SK-N-SH (cell line): ENCODE results near the gene MELK. TPM values are rescaled to one million over a fixed set of nuclear protein-coding genes. Genes with fewer than 3 reads are reported as not detected.

ENCODE experiments used
- CTCF ChIA-PET: fragments of 300-600, 350-600 bp; formaldehyde crosslinking; extraction: SDS; loops from one replicate; lab custom pipeline; 2021; lab: Yijun Ruan, JAX
- POLR2A ChIA-PET: fragments of 350-600 bp; sonication (Branson Sonifier 250); formaldehyde crosslinking; extraction: SDS; loops from one replicate; lab custom pipeline; 2020; ENCODE audit warnings: antibody characterized with exemption, inconsistent platforms; lab: Yijun Ruan, JAX
- DNase-seq: peaks from one replicate; pipeline ENCODE4 v3.0.0; 2012
- H2AFZ ChIP-seq: fragments of 200-600 bp; sonication (generic); 2 replicates; pipeline ENCODE4 v1.8.1; 2016; ENCODE audit warnings: antibody characterized with exemption, mild to moderate bottlenecking, low read depth
- H3F3A ChIP-seq: fragments of 200-600 bp; sonication (generic); replicated peaks from 2 replicates; pipeline ENCODE3; 2016; ENCODE audit warnings: antibody characterized with exemption, mild to moderate bottlenecking; ENCODE audit not compliant: insufficient read depth
- H3K27ac ChIP-seq, 2 experiments: fragments of 200-500 bp in 1 of 2; fragments of 200-600 bp in 1 of 2; sonication (Bioruptor generic) in 1 of 2; sonication (generic), shearing (Covaris generic) in 1 of 2; 2 replicates each; pipeline versions ENCODE4 v1.5.1 to v1.6.1; 2014 to 2016; ENCODE audit warnings: low read depth in 2 of 2, inconsistent platforms in 1 of 2, low read length in 1 of 2, mild to moderate bottlenecking in 1 of 2, mixed read lengths in 1 of 2
- H3K27me3 ChIP-seq: fragments of 200-600 bp; sonication (generic), shearing (Covaris generic); 2 replicates; pipeline ENCODE4 v1.6.1; 2016; ENCODE audit warnings: mixed run types; ENCODE audit not compliant: insufficient read depth
- H3K36me3 ChIP-seq, 2 experiments: fragments of 200-500 bp in 1 of 2; fragments of 200-600 bp in 1 of 2; sonication (Bioruptor generic) in 1 of 2; sonication (generic) in 1 of 2; replicated peaks in 1 of 2; 2 replicates each; pipeline versions ENCODE3 to v1.5.1; 2014 to 2016; ENCODE audit warnings: low read length in 1 of 2, mild to moderate bottlenecking in 1 of 2; ENCODE audit not compliant: insufficient read depth in 2 of 2, control insufficient read depth in 1 of 2
- H3K4me1 ChIP-seq, 2 experiments: fragments of 200-500 bp in 1 of 2; fragments of 200-600 bp in 1 of 2; sonication (Bioruptor generic) in 1 of 2; sonication (generic), shearing (Covaris generic) in 1 of 2; 2 replicates each; pipeline versions ENCODE4 v1.5.1 to v1.6.1; 2014 to 2016; ENCODE audit warnings: low read depth in 1 of 2, low read length in 1 of 2, mixed run types in 1 of 2; ENCODE audit not compliant: insufficient read depth in 2 of 2, control insufficient read depth in 1 of 2
- H3K4me2 ChIP-seq: fragments of 200-600 bp; sonication (generic), shearing (Covaris generic); 2 replicates; pipeline ENCODE4 v1.6.1; 2017; ENCODE audit warnings: mixed run types
- H3K4me3 ChIP-seq, 2 experiments: fragments of 200-500 bp in 1 of 2; fragments of 200-600 bp in 1 of 2; sonication (Bioruptor generic) in 1 of 2; sonication (generic), shearing (Covaris generic) in 1 of 2; 2 replicates each; pipeline versions ENCODE4 v1.5.1 to v1.8.1; 2014 to 2016; ENCODE audit warnings: low read depth in 2 of 2, inconsistent platforms in 1 of 2, low read length in 1 of 2, mild to moderate bottlenecking in 1 of 2, mixed read lengths in 1 of 2, moderate library complexity in 1 of 2
- H3K79me2 ChIP-seq: fragments of 200-600 bp; sonication (generic); 2 replicates; pipeline ENCODE4 v1.8.1; 2017; ENCODE audit warnings: mild to moderate bottlenecking; ENCODE audit not compliant: insufficient read depth
- H3K9ac ChIP-seq: fragments of 200-600 bp; sonication (generic); 2 replicates; pipeline ENCODE4 v1.6.1; 2017; ENCODE audit warnings: mixed run types
- H3K9me2 ChIP-seq: fragments of 200-600 bp; sonication (generic); 2 replicates; pipeline ENCODE4 v1.6.1; 2017; ENCODE audit warnings: mixed run types
- H3K9me3 ChIP-seq: fragments of 200-600 bp; sonication (generic); 2 replicates; pipeline ENCODE4 v1.6.1; 2017; ENCODE audit warnings: mixed run types, mild to moderate bottlenecking, moderate library complexity
- H4K20me1 ChIP-seq: fragments of 200-600 bp; sonication (generic); 2 replicates; pipeline ENCODE4 v1.6.1; 2017; ENCODE audit warnings: mild to moderate bottlenecking, mixed run types; ENCODE audit not compliant: insufficient read depth
- CHD2 ChIP-seq: fragments of 150-350 bp; IDR thresholded peaks from 2 replicates; pipeline ENCODE4 v1.6.1; 2018; ENCODE audit warnings: low read length; ENCODE audit not compliant: partially characterized antibody
- ELF1 ChIP-seq: IDR thresholded peaks from 2 replicates; pipeline ENCODE4 v1.4.0; 2012
- EZH2phosphoT487 ChIP-seq: fragments of 200-600 bp; sonication (generic); IDR thresholded peaks from 2 replicates; pipeline ENCODE4 v1.6.1; 2017; ENCODE audit warnings: low read depth, mixed run types, mild to moderate bottlenecking, antibody characterized with exemption, moderate library complexity, borderline replicate concordance
- FOXJ3 ChIP-seq: sonication (generic); formaldehyde crosslinking; IDR thresholded peaks from 2 replicates; pipeline ENCODE4 v1.5.1; 2020; ENCODE audit warnings: mild to moderate bottlenecking, missing genetic modification reagents
- FOXM1 ChIP-seq: IDR thresholded peaks from 2 replicates; pipeline ENCODE4 v1.4.0; 2012; ENCODE audit warnings: low read depth, mild to moderate bottlenecking
- GABPA ChIP-seq: IDR thresholded peaks from 2 replicates; pipeline ENCODE4 v1.4.0; 2012; ENCODE audit warnings: low read depth, mild to moderate bottlenecking
- IRF3 ChIP-seq: fragments of 150-350 bp; IDR thresholded peaks from 2 replicates; pipeline ENCODE4 v1.6.1; 2016; ENCODE audit warnings: mild to moderate bottlenecking, low read depth, low read length
- JUND ChIP-seq: IDR thresholded peaks from 2 replicates; pipeline ENCODE4 v1.4.0; 2012
- MEF2A ChIP-seq: IDR thresholded peaks from 2 replicates; pipeline ENCODE4 v1.4.0; 2012; ENCODE audit warnings: low read depth, borderline replicate concordance
- MXI1 ChIP-seq: IDR thresholded peaks from 2 replicates; pipeline ENCODE4 v1.6.1; 2012; ENCODE audit warnings: mild to moderate bottlenecking, low read depth, low read length, improper control_type of control experiment
- NFIC ChIP-seq: IDR thresholded peaks from 2 replicates; pipeline ENCODE4 v1.4.0; 2012; ENCODE audit warnings: borderline replicate concordance
- NRF1 ChIP-seq: IDR thresholded peaks from 2 replicates; pipeline ENCODE4 v1.6.1; 2012; ENCODE audit warnings: low read depth, mild to moderate bottlenecking, low read length
- POLR2AphosphoS5 ChIP-seq: IDR thresholded peaks from 2 replicates; pipeline ENCODE4 v1.6.1; 2012; ENCODE audit warnings: low read depth, low read length
- RFX5 ChIP-seq: IDR thresholded peaks from 2 replicates; pipeline ENCODE4 v1.6.1; 2012; ENCODE audit warnings: mild to moderate bottlenecking, improper control_type of control experiment, low read length
- RXRA ChIP-seq: IDR thresholded peaks from 2 replicates; pipeline ENCODE4 v1.4.0; 2012; ENCODE audit warnings: low read depth, mild to moderate bottlenecking, borderline replicate concordance
- SMC3 ChIP-seq: IDR thresholded peaks from 2 replicates; pipeline ENCODE4 v1.6.1; 2012; ENCODE audit warnings: low read depth, low read length, improper control_type of control experiment
- TAF1 ChIP-seq: IDR thresholded peaks from 2 replicates; pipeline ENCODE4 v1.6.1; 2012; ENCODE audit warnings: low read depth, mild to moderate bottlenecking, low read length, moderate library complexity, borderline replicate concordance
- TEAD4 ChIP-seq: IDR thresholded peaks from 2 replicates; pipeline ENCODE4 v1.4.0; 2012; ENCODE audit warnings: mild to moderate bottlenecking, borderline replicate concordance; ENCODE audit not compliant: insufficient read depth
- YY1 ChIP-seq: IDR thresholded peaks from 2 replicates; pipeline ENCODE4 v1.4.0; 2012; ENCODE audit warnings: low read depth, mild to moderate bottlenecking
- ZBTB33 ChIP-seq: IDR thresholded peaks from 2 replicates; pipeline ENCODE4 v1.4.0; 2012; ENCODE audit warnings: low read depth, borderline replicate concordance
- WGBS: methylation state at CpG from one replicate; pipeline ENCODE4 v1.1.6; 2017; ENCODE audit warnings: low lambda C conversion rate; 5-methylcytosine and 5-hydroxymethylcytosine counted together
- polyA plus RNA-seq, 3 experiments: library from polyadenylated mRNA; depleted of rRNA; stranded (reverse); fragments of >200 nt; gene quantifications; 2 replicates each; pipeline ENCODE4 v1.2.3, GENCODE V29; 2012
- TF ChIP-seq, protein P1 (sequence below): IDR thresholded peaks from 2 replicates; pipeline ENCODE4 v1.4.0; 2012; ENCODE audit warnings: low read depth, borderline replicate concordance
- TF ChIP-seq, protein P2 (sequence below): fragments of 150-350 bp; IDR thresholded peaks from 2 replicates; pipeline ENCODE4 v1.6.1; 2017; ENCODE audit warnings: antibody characterized with exemption, low read length, low read depth, borderline replicate concordance

The MELK gene
- polyA plus RNA-seq, 1 of the 3 experiments (the other 2 are of a cell fraction) = 16.5 TPM

GRCh38 chr9:36642817-36643216, 70.1 kb downstream of the MELK start:
- no peak for DNase-seq
- Histone ChIP-seq H3K79me2 (peaks cover 17% of the 10 kb centered on the region; the same call in 1 of the 2 replicates), H3F3A (no peaks in the 10 kb centered on the region), H3K27me3 (no peaks in the 10 kb centered on the region), H3K9me2 (no peaks in the 10 kb centered on the region), H2AFZ (no peak overlapping the region), H3K27ac (no peak overlapping the region), H3K9ac (no peak overlapping the region), H3K36me3 (peaks cover 0 to 25% of the 10 kb centered on the region in 2 experiments), H3K4me1 (no peaks in the 10 kb centered on the region), H4K20me1 (no peaks in the 10 kb centered on the region), H3K9me3 (no peaks in the 10 kb centered on the region), H3K4me2 (no peak overlapping the region), H3K4me3 (no peak overlapping the region)
- ChIA-PET CTCF (interaction anchor here (0.9 kb wide), 1 partner anchor 86 kb away, joined by 3 read pairs; no protein-coding TSS in a partner anchor), POLR2A (no interaction called here)
- WGBS = 93% methylated on average over 6 of the region's 6 CpGs
- TF ChIP-seq TEAD4 (no peak), POLR2AphosphoS5 (no peak), NFIC (no peak), SMC3 (no peak), JUND (no peak), FOXM1 (no peak), TAF1 (no peak)
- TF ChIP-seq, protein P1, sequence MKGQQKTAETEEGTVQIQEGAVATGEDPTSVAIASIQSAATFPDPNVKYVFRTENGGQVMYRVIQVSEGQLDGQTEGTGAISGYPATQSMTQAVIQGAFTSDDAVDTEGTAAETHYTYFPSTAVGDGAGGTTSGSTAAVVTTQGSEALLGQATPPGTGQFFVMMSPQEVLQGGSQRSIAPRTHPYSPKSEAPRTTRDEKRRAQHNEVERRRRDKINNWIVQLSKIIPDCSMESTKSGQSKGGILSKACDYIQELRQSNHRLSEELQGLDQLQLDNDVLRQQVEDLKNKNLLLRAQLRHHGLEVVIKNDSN = no peak

- ChIA-PET CTCF (interaction anchor here (1.2 to 1.3 kb wide), 2 partner anchors 14 to 24 kb away, joined by 3 read pairs; no protein-coding TSS in a partner anchor), POLR2A (no interaction called here)
- H3K79me2 ChIP-seq = peaks cover 3% of the 10 kb centered on the region; the same call in 1 of the 2 replicates
- no peaks in the 10 kb centered on the region for H4K20me1 ChIP-seq
- no peak for DNase-seq
- H3K4me2 ChIP-seq = no peak overlapping the region
- no peaks in the 10 kb centered on the region for H3K9me3 ChIP-seq
- H3F3A ChIP-seq = no peaks in the 10 kb centered on the region
- no peak overlapping the region for H3K4me3 ChIP-seq
- H2AFZ ChIP-seq = no peak overlapping the region
- no peak overlapping the region for H3K9ac ChIP-seq
- peaks cover 11 to 51% of the 10 kb centered on the region in 2 experiments for H3K36me3 ChIP-seq
- no peak overlapping the region for H3K27ac ChIP-seq
- H3K4me1 ChIP-seq = no peaks in the 10 kb centered on the region
- whole genome bisulfite sequencing = 97% methylated on average over 7 of the region's 7 CpGs
- TF ChIP-seq, protein P2, sequence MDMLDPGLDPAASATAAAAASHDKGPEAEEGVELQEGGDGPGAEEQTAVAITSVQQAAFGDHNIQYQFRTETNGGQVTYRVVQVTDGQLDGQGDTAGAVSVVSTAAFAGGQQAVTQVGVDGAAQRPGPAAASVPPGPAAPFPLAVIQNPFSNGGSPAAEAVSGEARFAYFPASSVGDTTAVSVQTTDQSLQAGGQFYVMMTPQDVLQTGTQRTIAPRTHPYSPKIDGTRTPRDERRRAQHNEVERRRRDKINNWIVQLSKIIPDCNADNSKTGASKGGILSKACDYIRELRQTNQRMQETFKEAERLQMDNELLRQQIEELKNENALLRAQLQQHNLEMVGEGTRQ = no peak
- no peak for TF ChIP-seq SMC3
- TF ChIP-seq CHD2 = no peak
- no peak for TF ChIP-seq RFX5
- TF ChIP-seq FOXM1 = no peak
- TF ChIP-seq TAF1 = no peak
- no peak for TF ChIP-seq RXRA
- no peak for TF ChIP-seq YY1
- no peak for TF ChIP-seq FOXJ3 (CRISPR knock-in tag)
- no peak for TF ChIP-seq MXI1
- no peak for TF ChIP-seq NRF1
- no peak for TF ChIP-seq EZH2phosphoT487
- no peak for TF ChIP-seq ZBTB33
- TF ChIP-seq GABPA = no peak
- no peak for TF ChIP-seq MEF2A
- TF ChIP-seq ELF1 = no peak
- no peak for TF ChIP-seq NFIC
- TF ChIP-seq IRF3 = no peak
- TF ChIP-seq, all 33 proteins: peak for 0
- Histone ChIP-seq H3K9me2 (no peaks in the 10 kb centered on the region), H3K27me3 (no peaks in the 10 kb centered on the region)
These were observed 84.1 kb downstream of the MELK start for GRCh38 chr9:36656842-36657241.
